Ureter (tissue), 1 donor: ENCODE data around the gene GGT1. TPM values are rescaled to one million over a fixed set of nuclear protein-coding genes. Genes with fewer than 3 reads are reported as not detected.
A peak's percentile ranks its signal among the peaks of the same experiment; 100 is the strongest.
"Not testable (repeated sequence)": the region's sequence is repeated elsewhere in the genome, so short reads cannot be mapped to it uniquely, and the experiment has no call there.

ENCODE experiments used
- DNase-seq: peaks from one replicate; pipeline ENCODE4 v3.0.0-alpha.2; 2020; ENCODE audit warnings: low spot score
- total RNA-seq: library from RNA; stranded (reverse); gene quantifications from one replicate; pipeline ENCODE4 v1.2.4, GENCODE V29; 2023
- donor health status: DM: yes; HTN: yes; CAD: no.

Gene GGT1
- total RNA-seq, 1 donor from 2014 or later = 8.2 TPM

- not testable (repeated sequence) for DNase-seq
Measured at GRCh38 chr22:24642307-24642706, 39.3 kb downstream of the GGT1 start.

DNA sequence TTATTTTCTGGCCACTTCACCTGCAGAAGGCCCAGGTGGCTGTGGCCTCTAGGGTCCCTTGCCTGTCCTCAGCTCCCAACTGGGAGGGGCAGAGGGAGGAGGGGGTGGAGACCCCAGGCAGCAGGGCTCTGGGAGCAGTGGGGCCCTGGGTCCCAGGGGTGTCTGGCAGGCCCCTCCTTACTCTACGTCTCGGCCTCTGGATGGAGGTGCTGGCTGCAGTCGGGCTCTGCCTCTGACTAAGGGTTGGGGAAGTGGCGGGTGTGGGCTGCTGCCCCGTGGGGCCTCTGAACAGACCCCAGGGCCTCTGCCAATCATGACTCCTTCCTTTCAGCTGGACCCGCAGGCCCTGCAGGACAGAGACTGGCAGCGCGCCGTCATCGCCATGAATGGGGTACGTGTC is 41.4 kb downstream of the GGT1 start:
- not testable (repeated sequence) for DNase-seq

DNA sequence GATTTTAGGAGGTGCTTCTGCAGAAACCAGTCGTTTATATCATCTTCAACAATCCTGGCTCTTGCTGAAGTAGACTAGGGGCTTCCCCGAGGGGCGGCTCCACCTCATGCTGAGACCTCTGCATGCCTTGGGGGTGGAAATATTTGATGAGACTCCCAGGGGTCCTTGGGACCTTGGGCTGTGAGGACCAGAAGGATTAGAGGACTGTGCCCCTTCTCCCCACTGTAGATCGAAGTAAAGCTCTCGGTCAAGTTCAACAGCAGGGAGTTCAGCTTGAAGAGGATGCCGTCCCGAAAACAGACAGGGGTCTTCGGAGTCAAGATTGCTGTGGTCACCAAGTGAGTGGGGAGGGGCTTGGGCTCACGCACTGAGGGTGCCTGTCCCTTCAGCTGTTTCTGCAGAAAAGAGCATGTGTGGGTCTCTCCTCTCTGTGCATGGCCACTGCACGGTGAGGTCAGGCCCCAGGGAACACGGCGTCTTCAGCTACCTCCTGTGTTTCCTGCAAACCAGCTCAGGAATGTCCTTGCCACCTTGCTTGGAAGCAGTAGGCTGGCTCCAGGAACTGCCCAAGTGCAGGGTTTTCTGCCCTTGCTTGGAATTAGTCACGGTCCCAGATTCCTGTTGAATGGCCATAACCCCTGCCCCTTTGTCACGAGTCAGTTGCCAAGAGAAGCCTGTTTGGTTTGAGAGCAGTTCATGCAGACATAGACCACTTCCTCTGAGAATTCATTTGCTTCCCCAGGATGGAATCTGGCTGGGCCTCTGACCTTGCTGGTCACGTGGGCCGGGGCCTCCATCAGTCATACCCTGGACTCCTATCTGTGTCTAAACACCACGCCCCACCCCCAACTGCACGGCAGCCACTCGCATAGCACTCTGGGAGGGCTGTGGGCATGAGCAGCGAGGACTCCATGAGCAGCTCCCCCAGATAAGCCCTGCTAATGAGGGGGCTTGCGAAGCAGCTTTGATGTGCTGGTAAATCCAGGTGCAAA is 42.7 kb downstream of the GGT1 start:
- not testable (repeated sequence) for DNase-seq

DNA sequence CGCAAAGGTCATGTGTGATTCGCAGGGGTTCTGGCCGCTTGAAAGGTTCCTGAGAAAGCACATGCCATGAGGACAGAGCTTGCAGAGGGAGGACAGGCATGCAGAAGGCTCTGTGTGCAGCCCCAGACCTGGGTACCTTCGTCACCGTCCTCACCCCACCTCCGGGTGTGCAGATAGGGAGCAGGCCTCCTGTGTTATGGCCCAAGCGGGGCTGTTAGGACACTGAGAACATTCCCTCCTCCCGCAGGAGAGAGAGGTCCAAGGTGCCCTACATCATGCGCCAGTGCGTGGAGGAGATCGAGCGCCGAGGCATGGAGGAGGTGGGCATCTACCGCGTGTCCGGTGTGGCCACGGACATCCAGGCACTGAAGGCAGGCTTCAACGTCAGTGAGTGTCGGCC is 43.8 kb downstream of the GGT1 start:
- DNase-seq = not testable (repeated sequence)

GRCh38 chr22:24649371-24649770 is 46.4 kb downstream of the GGT1 start:
- DNase-seq = not testable (repeated sequence)

- peak; percentile 79 for DNase-seq
Measured at GRCh38 chr22:24650884-24651283, 47.9 kb downstream of the GGT1 start.

- DNase-seq = not testable (repeated sequence)
Measured at GRCh38 chr22:24665395-24665794, 62.4 kb downstream of the GGT1 start.

- not testable (repeated sequence) for DNase-seq
Measured at GRCh38 chr22:24667904-24668303, 64.9 kb downstream of the GGT1 start.

GRCh38 chr22:24672532-24672931 is 69.5 kb downstream of the GGT1 start:
- DNase-seq = not testable (repeated sequence)

Other genes with a start within 250 kb of the GGT1 start
- gene ADORA2A, start 175.6 kb upstream of the GGT1 start, total RNA-seq = 3.3 TPM
- gene UPB1, start 107.9 kb upstream of the GGT1 start, total RNA-seq = 0.26 TPM
- gene GUCD1, start 48.1 kb upstream of the GGT1 start, total RNA-seq = 79.0 TPM
- gene SNRPD3, start 47.2 kb upstream of the GGT1 start, total RNA-seq = 88.7 TPM
- gene LRRC75B, start 10.1 kb upstream of the GGT1 start, total RNA-seq = 7.8 TPM
- not detected for gene PIWIL3, start 171.5 kb downstream of the GGT1 start, total RNA-seq
- gene SGSM1, start 203.0 kb downstream of the GGT1 start, total RNA-seq = 10.6 TPM